Upper lobe of left lung (tissue), 6 donors: ENCODE measurements around the gene VWA7. TPM values are rescaled to one million over a fixed set of nuclear protein-coding genes. Genes with fewer than 3 reads are reported as not detected.

Experiments used
- ATAC-seq, 2 donors: fragments of 200-7000 bp; cut with Tn5 transposase; one replicate each; pipeline ENCODE4 v1.9.1; 2022; ENCODE audit warnings: mild to moderate bottlenecking in 2 of 2, moderate library complexity in 2 of 2; ENCODE audit not compliant: low FRiP score in 2 of 2
- DNase-seq, 2 donors: peaks; one replicate each; pipeline ENCODE4 v3.0.0-alpha.2; 2019 to 2020
- H3K27ac ChIP-seq, 4 donors: fragments of 200-600 bp; sonication (generic); one replicate each; pipeline ENCODE4 v1.5.1; 2016 to 2019
- H3K27me3 ChIP-seq, 4 donors: fragments of 200-600 bp; sonication (generic); one replicate each; pipeline ENCODE4 v1.5.1; 2017 to 2019
- H3K36me3 ChIP-seq, 4 donors: fragments of 200-600 bp; sonication (generic); one replicate each; pipeline ENCODE4 v1.5.1; 2016 to 2019
- H3K4me1 ChIP-seq, 4 donors: fragments of 200-600 bp; sonication (generic); one replicate each; pipeline ENCODE4 v1.5.1; 2018 to 2019
- H3K4me3 ChIP-seq, 4 donors: fragments of 200-600 bp; sonication (generic); one replicate each; pipeline ENCODE4 v1.5.1; 2017 to 2019; ENCODE audit warnings: mild to moderate bottlenecking in 2 of 4, moderate library complexity in 1 of 4
- H3K9me3 ChIP-seq, 4 donors: fragments of 200-600 bp; sonication (generic); one replicate each; pipeline ENCODE4 v1.5.1; 2018 to 2019
- CTCF ChIP-seq, 6 experiments: fragments of 450-650 bp in 4 of 6; fragments of 200-600 bp in 2 of 6; sonication (generic) in 2 of 6; IDR thresholded peaks; one replicate each; pipeline ENCODE4 v1.5.1; 2016 to 2019; ENCODE audit warnings: antibody characterized with exemption in 6 of 6
- EP300 ChIP-seq, 4 donors: sonication (generic); formaldehyde crosslinking; IDR thresholded peaks; one replicate each; pipeline ENCODE4 v1.5.1; 2017; ENCODE audit warnings: antibody characterized with exemption in 4 of 4, control low read depth in 2 of 4
- POLR2A ChIP-seq, 4 donors: fragments of 450-650 bp; IDR thresholded peaks; one replicate each; pipeline ENCODE4 v1.5.1; 2016 to 2017; ENCODE audit warnings: antibody characterized with exemption in 4 of 4, mild to moderate bottlenecking in 2 of 4
- POLR2AphosphoS5 ChIP-seq, 2 donors: sonication (generic); formaldehyde crosslinking; IDR thresholded peaks; one replicate each; pipeline ENCODE4 v1.5.1; 2017; ENCODE audit warnings: antibody characterized with exemption in 2 of 2
- WGBS, 2 donors: methylation state at CpG; one replicate each; pipeline ENCODE4 v1.1.5; 2017 to 2018; 5-methylcytosine and 5-hydroxymethylcytosine counted together
- total RNA-seq, 6 donors: library from RNA; depleted of rRNA in 4 of 6; stranded (reverse); fragments of >200 nt in 4 of 6; gene quantifications; one replicate each; pipeline versions ENCODE4 v1.1.0 to v1.2.1, GENCODE V29; 2016 to 2021
- donor health status: DM: no; HTN: no; CAD: no; lungs with moderate emphysema.
- donor health status: DM: no; HTN: yes; CAD: no; lungs with severe emphysema.

Gene VWA7
- total RNA-seq, 6 donors from 2014 or later: 4.0 to 7.4 (median 6.6) TPM

GRCh38 chr6:31721351-31722020, 55.6 kb downstream of the VWA7 start, which contains the start of gene LY6G6C:
Gene LY6G6C (minus strand): TSS chr6:31721746. CDS start chr6:31721679, 67 bp downstream.
- Histone ChIP-seq H3K27ac (no peak within 1 kb of the TSS), H3K4me1 (peaks cover 8 to 19% (median 11%) of the 10 kb centered on the region in 4 donors), H3K4me3 (no peak within 1 kb of the TSS), H3K36me3 (peaks cover 0 to 7% (median 0%) of the 10 kb centered on the region in 4 donors), H3K9me3 (no peaks in the 10 kb centered on the region), H3K27me3 (no peaks in the 10 kb centered on the region)
- ATAC-seq (no peak), DNase-seq (no peak)
- TF ChIP-seq EP300 (IDR thresholded peaks at IDR 0.05) (no peak), POLR2AphosphoS5 (IDR thresholded peaks at IDR 0.05) (no peak), CTCF (IDR thresholded peaks at IDR 0.05) (no peak), POLR2A (IDR thresholded peaks at IDR 0.05) (no peak)
- WGBS, 2 donors: 87 to 90% methylated on average over 4 of the region's 4 CpGs

GRCh38 chr6:31720196-31720770, 56.8 kb downstream of the VWA7 start:
- DNase-seq (no peak), ATAC-seq (no peak)
- Histone ChIP-seq H3K9me3 (no peaks in the 10 kb centered on the region), H3K27me3 (no peaks in the 10 kb centered on the region), H3K4me1 (peaks cover 0 to 13% (median 3%) of the 10 kb centered on the region in 4 donors), H3K4me3 (no peak overlapping the region), H3K27ac (no peak overlapping the region), H3K36me3 (no peaks in the 10 kb centered on the region)
- WGBS, 2 donors: 69 to 80% methylated on average over 5 of the region's 5 CpGs
- no peak for TF ChIP-seq EP300 (IDR thresholded peaks at IDR 0.05)
- TF ChIP-seq POLR2AphosphoS5 (IDR thresholded peaks at IDR 0.05): no peak
- TF ChIP-seq POLR2A (IDR thresholded peaks at IDR 0.05): no peak
- no peak for TF ChIP-seq CTCF (IDR thresholded peaks at IDR 0.05)

- TF ChIP-seq POLR2AphosphoS5 (IDR thresholded peaks at IDR 0.05): no peak
- no peak for TF ChIP-seq CTCF (IDR thresholded peaks at IDR 0.05)
- TF ChIP-seq POLR2A (IDR thresholded peaks at IDR 0.05): no peak
- TF ChIP-seq EP300 (IDR thresholded peaks at IDR 0.05): no peak
- WGBS, 2 donors: 80 to 88% methylated on average over 6 of the region's 6 CpGs
- no peaks in the 10 kb centered on the region for H3K36me3 ChIP-seq
- H3K4me1 ChIP-seq: peaks cover 0 to 13% (median 2%) of the 10 kb centered on the region in 4 donors
- no peaks in the 10 kb centered on the region for H3K9me3 ChIP-seq
- ATAC-seq: no peak
- no peak overlapping the region for H3K4me3 ChIP-seq
- H3K27ac ChIP-seq: peak overlapping the region in 2 of 4 donors; percentile 35 to 65
- no peaks in the 10 kb centered on the region for H3K27me3 ChIP-seq
- DNase-seq: peak in 1 of 2 donors; percentile 34
These were observed 58.1 kb downstream of the VWA7 start for GRCh38 chr6:31719001-31719400.

GRCh38 chr6:31718265-31718664, 58.9 kb downstream of the VWA7 start:
- peak overlapping the region in 1 of 4 donors; percentile 65 for H3K27ac ChIP-seq
- 58 to 74% methylated on average over 1 of the region's 1 CpG for WGBS, 2 donors
- H3K36me3 ChIP-seq: no peaks in the 10 kb centered on the region
- no peak overlapping the region for H3K4me3 ChIP-seq
- DNase-seq: peak in 1 of 2 donors; percentile 65
- peaks cover 0 to 13% (median 2%) of the 10 kb centered on the region in 4 donors for H3K4me1 ChIP-seq
- no peaks in the 10 kb centered on the region for H3K27me3 ChIP-seq
- no peak for ATAC-seq
- no peak for TF ChIP-seq POLR2A (IDR thresholded peaks at IDR 0.05)
- TF ChIP-seq EP300 (IDR thresholded peaks at IDR 0.05): peak in 1 of 4 donors; percentile 9
- no peak for TF ChIP-seq CTCF (IDR thresholded peaks at IDR 0.05)
- TF ChIP-seq POLR2AphosphoS5 (IDR thresholded peaks at IDR 0.05): peak in 1 of 2 donors; percentile 21
- H3K9me3 ChIP-seq: no peaks in the 10 kb centered on the region
